Esophagus squamous epithelium (tissue), 5 donors: Measurements from ENCODE around the gene SPTBN4. TPM values are rescaled to one million over a fixed set of nuclear protein-coding genes. Genes with fewer than 3 reads are reported as not detected.
"Not testable (repeated sequence)": the region's sequence is repeated elsewhere in the genome, so short reads cannot be mapped to it uniquely, and the experiment has no call there.

Experiments used
- DNase-seq: peaks from one replicate; lab custom pipeline; 2025; lab: John Stamatoyannopoulos, UW
- H3K27ac ChIP-seq, 4 donors: fragments of 200-600 bp; sonication (generic); one replicate each; pipeline ENCODE4 v1.5.1; 2016 to 2019; ENCODE audit warnings: mild to moderate bottlenecking in 1 of 4
- H3K27me3 ChIP-seq, 4 donors: fragments of 200-600 bp; sonication (generic); 1 replicate in 3 of 4; 2 replicates in 1 of 4; pipeline versions ENCODE4 v1.5.1 to v1.6.0; 2017 to 2021; ENCODE audit warnings: antibody characterized with exemption in 1 of 4
- H3K36me3 ChIP-seq, 3 donors: fragments of 200-600 bp; sonication (generic); one replicate each; pipeline ENCODE4 v1.5.1; 2016 to 2019
- H3K4me1 ChIP-seq, 3 donors: fragments of 200-600 bp; sonication (generic); one replicate each; pipeline ENCODE4 v1.5.1; 2017 to 2019
- H3K4me3 ChIP-seq, 4 donors: fragments of 200-600 bp; sonication (generic); 1 replicate in 3 of 4; 2 replicates in 1 of 4; pipeline ENCODE4 v1.5.1; 2016 to 2019; ENCODE audit warnings: mild to moderate bottlenecking in 2 of 4, moderate library complexity in 1 of 4
- H3K9me3 ChIP-seq, 3 donors: fragments of 200-600 bp; sonication (generic); one replicate each; pipeline ENCODE4 v1.5.1; 2016 to 2019
- POLR2A ChIP-seq, 4 donors: fragments of 450-650 bp; IDR thresholded peaks; one replicate each; pipeline ENCODE4 v1.6.1; 2017; ENCODE audit warnings: antibody characterized with exemption in 4 of 4, mild to moderate bottlenecking in 4 of 4, moderate library complexity in 3 of 4
- WGBS, 2 donors: methylation state at CpG; one replicate each; pipeline ENCODE4 v1.1.5; 2018; 5-methylcytosine and 5-hydroxymethylcytosine counted together
- intact Hi-C: fragments of 100-400 bp; cut with DNase I; formaldehyde crosslinking; loops from one replicate; pipeline ENCODE4 v1.15.0; 2022
- total RNA-seq, 4 donors: library from RNA; depleted of rRNA; stranded (reverse); fragments of >200 nt; gene quantifications; one replicate each; pipeline ENCODE4 v1.1.0, GENCODE V29; 2016
- TF ChIP-seq, protein P1 (sequence below), 6 experiments: fragments of 450-650 bp in 4 of 6; fragments of 200-600 bp in 2 of 6; sonication (generic) in 2 of 6; IDR thresholded peaks; one replicate each; pipeline ENCODE4 v1.5.1; 2016 to 2019; ENCODE audit warnings: antibody characterized with exemption in 6 of 6, mild to moderate bottlenecking in 4 of 6, moderate library complexity in 4 of 6
- donor health status: DM: yes; HTN: yes; CAD: no.

The SPTBN4 gene
- total RNA-seq, 4 donors from 2014 or later, result 0.08 to 2.0 (median 1.2) TPM

DNA sequence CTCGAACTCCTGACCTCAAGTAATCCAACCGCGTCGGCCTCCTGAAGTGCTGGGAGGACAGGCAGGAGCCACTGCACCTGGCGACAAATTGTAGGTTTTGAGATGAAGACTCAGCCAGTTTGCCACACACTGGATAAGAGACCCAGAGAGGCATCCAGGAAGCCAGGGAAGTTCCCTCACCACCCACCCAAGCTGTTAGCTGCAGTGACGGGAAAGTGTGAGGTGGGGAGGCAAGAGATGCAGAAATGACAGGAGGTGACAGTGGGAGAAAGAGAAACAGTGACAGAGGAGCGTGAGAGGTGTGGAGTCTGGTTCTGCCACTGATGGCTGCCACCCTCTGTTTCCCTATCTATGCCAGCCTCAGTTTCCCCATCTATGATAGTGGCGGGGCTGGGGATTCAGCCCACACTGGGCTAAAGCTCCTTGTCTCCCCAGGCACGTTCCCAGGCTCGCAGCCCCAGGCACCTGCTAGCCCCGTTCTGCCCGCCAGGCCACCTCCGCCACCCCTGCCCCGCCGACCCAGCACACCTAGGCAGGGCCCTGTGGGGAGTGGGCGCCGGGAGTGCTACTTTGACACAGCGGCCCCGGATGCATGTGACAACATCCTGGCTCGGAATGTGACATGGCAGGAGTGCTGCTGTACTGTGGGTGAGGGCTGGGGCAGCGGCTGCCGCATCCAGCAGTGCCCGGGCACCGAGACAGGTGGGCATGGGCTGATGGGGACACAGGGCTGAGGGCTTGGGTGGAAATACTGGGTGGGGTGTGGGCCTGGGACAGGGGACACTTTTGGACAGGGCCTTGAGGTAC is 155.4 kb downstream of the SPTBN4 start:
- Histone ChIP-seq H3K4me3 (no peak overlapping the region), H3K36me3 (peaks cover 35 to 99% (median 38%) of the 10 kb centered on the region in 3 donors), H3K4me1 (peaks cover 0 to 26% (median 0%) of the 10 kb centered on the region in 3 donors), H3K27ac (peak overlapping the region in 1 of 4 donors; percentile 36), H3K9me3 (no peaks in the 10 kb centered on the region), H3K27me3 (no peaks in the 10 kb centered on the region)
- intact Hi-C loops, result no loop called here
- TF ChIP-seq POLR2A (IDR thresholded peaks at IDR 0.05), result no peak
- TF ChIP-seq, protein P1, sequence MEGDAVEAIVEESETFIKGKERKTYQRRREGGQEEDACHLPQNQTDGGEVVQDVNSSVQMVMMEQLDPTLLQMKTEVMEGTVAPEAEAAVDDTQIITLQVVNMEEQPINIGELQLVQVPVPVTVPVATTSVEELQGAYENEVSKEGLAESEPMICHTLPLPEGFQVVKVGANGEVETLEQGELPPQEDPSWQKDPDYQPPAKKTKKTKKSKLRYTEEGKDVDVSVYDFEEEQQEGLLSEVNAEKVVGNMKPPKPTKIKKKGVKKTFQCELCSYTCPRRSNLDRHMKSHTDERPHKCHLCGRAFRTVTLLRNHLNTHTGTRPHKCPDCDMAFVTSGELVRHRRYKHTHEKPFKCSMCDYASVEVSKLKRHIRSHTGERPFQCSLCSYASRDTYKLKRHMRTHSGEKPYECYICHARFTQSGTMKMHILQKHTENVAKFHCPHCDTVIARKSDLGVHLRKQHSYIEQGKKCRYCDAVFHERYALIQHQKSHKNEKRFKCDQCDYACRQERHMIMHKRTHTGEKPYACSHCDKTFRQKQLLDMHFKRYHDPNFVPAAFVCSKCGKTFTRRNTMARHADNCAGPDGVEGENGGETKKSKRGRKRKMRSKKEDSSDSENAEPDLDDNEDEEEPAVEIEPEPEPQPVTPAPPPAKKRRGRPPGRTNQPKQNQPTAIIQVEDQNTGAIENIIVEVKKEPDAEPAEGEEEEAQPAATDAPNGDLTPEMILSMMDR (IDR thresholded peaks at IDR 0.05), result no peak
- no peak for DNase-seq
- WGBS, 2 donors, result 93 to 97% methylated on average over 5 to 14 of the region's 24 CpGs

DNA sequence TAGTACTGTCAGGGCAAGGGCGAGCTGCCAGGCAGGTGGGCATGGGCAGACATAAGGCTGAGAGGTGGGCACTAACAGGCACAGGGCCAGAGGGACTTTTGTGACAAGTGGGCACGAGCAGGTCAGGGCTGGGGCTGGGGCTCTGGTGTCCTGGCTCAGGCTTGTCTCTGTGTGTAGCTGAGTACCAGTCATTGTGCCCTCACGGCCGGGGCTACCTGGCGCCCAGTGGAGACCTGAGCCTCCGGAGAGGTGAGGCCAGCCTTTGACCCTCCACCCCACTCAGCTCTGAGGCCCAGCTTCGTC is 155.9 kb downstream of the SPTBN4 start:
- H3K27ac ChIP-seq, result peak overlapping the region in 2 of 4 donors; percentile 25 to 36
- H3K4me1 ChIP-seq, result peaks cover 0 to 23% (median 0%) of the 10 kb centered on the region in 3 donors
- DNase-seq, result no peak
- H3K9me3 ChIP-seq, result no peaks in the 10 kb centered on the region
- intact Hi-C loops, result no loop called here
- peaks cover 35 to 99% (median 38%) of the 10 kb centered on the region in 3 donors for H3K36me3 ChIP-seq
- 80 to 92% methylated on average over 7 of the region's 7 CpGs for WGBS, 2 donors
- H3K27me3 ChIP-seq, result no peaks in the 10 kb centered on the region
- TF ChIP-seq, protein P1 (IDR thresholded peaks at IDR 0.05), result no peak
- no peak for TF ChIP-seq POLR2A (IDR thresholded peaks at IDR 0.05)
- no peak overlapping the region for H3K4me3 ChIP-seq

DNA sequence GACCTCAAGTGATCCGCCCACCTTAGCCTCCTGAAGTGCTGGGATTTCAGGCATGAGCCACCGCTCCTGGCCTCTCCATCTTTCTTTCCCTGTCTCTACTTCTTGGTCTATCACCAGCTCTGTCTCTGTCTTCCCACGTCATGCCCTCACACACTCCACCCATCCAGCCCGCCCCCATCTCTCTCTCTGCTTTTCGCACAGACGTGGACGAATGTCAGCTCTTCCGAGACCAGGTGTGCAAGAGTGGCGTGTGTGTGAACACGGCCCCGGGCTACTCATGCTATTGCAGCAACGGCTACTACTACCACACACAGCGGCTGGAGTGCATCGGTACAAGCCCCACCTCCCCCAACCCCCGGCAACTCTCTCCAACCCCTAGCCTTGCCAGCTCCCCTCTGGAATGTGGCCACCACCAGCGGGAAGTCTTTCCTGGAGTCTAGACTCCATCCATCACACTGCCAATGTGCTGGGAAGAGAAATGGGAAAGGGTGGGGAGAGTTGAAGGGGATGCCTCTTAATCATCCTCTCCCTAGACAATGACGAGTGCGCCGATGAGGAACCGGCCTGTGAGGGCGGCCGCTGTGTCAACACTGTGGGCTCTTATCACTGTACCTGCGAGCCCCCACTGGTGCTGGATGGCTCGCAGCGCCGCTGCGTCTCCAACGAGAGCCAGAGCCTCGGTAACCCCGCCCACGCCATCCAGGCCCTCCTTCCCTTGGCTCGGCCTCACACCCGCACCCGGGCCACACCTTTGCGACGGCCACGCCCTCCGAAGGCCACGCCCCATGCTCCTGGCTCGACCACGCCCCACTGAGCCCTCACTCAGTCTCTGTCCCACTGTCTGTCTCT is 156.8 kb downstream of the SPTBN4 start:
- intact Hi-C loops, result no loop called here

DNA sequence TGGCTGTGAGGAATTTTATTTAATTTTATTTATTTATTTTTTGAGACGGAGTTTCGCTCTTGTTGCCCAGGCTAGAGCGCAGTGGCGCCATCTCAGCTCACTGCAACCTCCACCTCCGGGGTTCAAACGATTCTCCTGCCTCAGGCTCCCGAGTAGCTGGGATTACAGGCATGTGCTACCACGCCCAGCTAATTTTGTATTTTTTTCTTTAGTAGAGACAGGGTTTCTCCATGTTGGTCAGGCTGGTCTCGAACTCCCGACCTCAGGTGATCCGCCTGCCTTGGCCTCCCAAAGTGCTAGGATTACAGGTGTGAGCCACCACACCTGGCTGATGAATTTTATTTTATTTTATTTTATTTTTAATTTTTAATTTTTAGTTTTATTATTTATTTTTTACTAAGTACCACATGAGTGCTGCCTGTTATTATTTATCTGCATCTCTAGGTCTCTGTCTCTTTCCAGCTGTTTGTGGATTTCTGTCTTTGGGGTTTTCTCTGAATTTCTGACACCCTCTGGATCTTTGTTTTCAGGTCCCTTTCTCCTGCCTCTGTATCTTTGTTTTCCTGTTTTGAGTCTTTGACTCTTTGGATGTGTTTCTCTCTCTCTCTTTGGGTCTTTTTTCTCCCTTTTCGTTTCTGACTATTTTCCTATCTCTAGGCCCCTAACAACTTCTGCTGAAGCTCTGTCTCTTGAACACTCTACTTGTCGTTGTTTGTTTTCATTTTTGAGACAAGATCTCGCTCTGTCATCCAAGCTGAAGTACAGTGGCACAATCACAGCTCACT is 157.8 kb downstream of the SPTBN4 start:
- intact Hi-C loops, result not testable (repeated sequence)
- H3K36me3 ChIP-seq, result peaks cover 35 to 99% (median 36%) of the 10 kb centered on the region in 3 donors
- WGBS, 2 donors, result 86 to 90% methylated on average over 14 of the region's 14 CpGs

More for the DNA sequence above, 156.8 kb downstream of the SPTBN4 start:
- TF ChIP-seq, protein P1 (IDR thresholded peaks at IDR 0.05), result no peak
- TF ChIP-seq POLR2A (IDR thresholded peaks at IDR 0.05), result no peak
- H3K4me3 ChIP-seq, result no peak overlapping the region
- 46 to 61% methylated on average over 32 to 33 of the region's 41 CpGs for WGBS, 2 donors
- H3K9me3 ChIP-seq, result no peaks in the 10 kb centered on the region
- DNase-seq, result no peak
- H3K4me1 ChIP-seq, result peaks cover 0 to 23% (median 0%) of the 10 kb centered on the region in 3 donors
- no peaks in the 10 kb centered on the region for H3K27me3 ChIP-seq
- peaks cover 35 to 99% (median 38%) of the 10 kb centered on the region in 3 donors for H3K36me3 ChIP-seq
- peak overlapping the region in 3 of 4 donors; percentile 25 to 36 (median 34) for H3K27ac ChIP-seq

More for the DNA sequence above, 157.8 kb downstream of the SPTBN4 start:
- H3K27me3 ChIP-seq, DNase-seq, H3K9me3 ChIP-seq, H3K4me3 ChIP-seq: not testable (repeated sequence)
- Histone ChIP-seq H3K27ac (peak overlapping the region in 1 of 4 donors; percentile 36), H3K4me1 (peaks cover 0 to 23% (median 0%) of the 10 kb centered on the region in 3 donors)
